ENCODE results near the gene FKBP8.

DNA sequence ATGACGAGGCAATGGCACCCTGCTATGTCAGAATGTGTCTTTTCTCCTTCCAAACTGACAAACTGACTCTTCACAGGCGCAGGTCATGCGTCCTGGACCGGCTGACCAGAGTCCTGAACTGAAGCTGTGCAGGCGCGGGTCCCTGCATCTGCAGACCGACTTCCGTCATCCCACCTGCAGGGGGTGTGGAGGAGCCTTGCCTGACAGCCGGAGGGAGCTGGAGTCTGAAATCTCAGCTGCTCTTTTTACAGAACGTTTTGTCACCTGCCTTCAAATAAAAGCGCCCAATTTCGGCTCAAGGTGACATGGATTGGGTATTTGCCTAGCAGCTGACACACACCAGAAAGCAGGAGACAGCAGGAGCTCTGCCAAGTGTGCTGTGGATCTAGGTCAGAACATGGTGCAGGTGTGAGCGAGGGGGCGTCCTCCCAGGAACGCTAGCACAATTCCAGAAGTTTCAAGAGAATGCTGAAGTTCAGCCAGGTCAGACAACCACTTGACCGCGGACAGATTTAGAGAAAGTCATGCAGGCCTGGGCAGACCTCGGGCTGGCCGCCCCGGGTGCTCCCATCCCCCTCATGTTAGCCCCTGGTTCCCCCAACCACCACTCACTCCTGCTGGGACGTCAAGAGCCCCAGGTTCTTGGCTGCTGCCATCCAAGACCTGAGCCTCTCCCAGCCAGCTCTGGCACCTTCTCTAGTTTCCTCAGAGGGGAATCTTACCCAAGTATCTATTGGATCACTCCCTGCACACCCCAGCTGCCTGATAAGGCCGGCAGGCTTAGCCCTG lies 54.3 kb downstream of the FKBP8 start:
- TF ChIP-seq CTCF (IDR thresholded peaks at IDR 0.05): no peak
- no peak for TF ChIP-seq POLR2A (IDR thresholded peaks at IDR 0.05)

All from lower leg skin (tissue), 3 donors.